PFSK-1 (cell line): ENCODE results near the gene CAMTA1.

ENCODE experiments used
- FOXP2 ChIP-seq: optimal IDR thresholded peaks from 2 replicates; pipeline ENCODE3; 2011; ENCODE audit warnings: borderline replicate concordance, control low read depth, inconsistent platforms; ENCODE audit not compliant: insufficient read depth; ENCODE audit errors: extremely low read length, extremely low read depth
- POLR2AphosphoS5 ChIP-seq: IDR thresholded peaks from 2 replicates; pipeline ENCODE4 v1.6.1; 2012; ENCODE audit warnings: low read depth, mild to moderate bottlenecking, control low read depth, low read length, moderate library complexity
- REST ChIP-seq, 2 experiments: IDR thresholded peaks; 2 replicates each; pipeline versions ENCODE4 v1.6.1 to v1.8.0; 2011 to 2012; ENCODE audit warnings: low read depth in 2 of 2, low read length in 2 of 2, control low read depth in 1 of 2, inconsistent platforms in 1 of 2, mild to moderate bottlenecking in 1 of 2, moderate library complexity in 1 of 2; ENCODE audit not compliant: insufficient read depth in 1 of 2
- SIN3A ChIP-seq: IDR thresholded peaks from 2 replicates; pipeline ENCODE4 v1.6.1; 2012; ENCODE audit warnings: mild to moderate bottlenecking, low read length, moderate library complexity, borderline replicate concordance; ENCODE audit not compliant: insufficient read depth
- TAF1 ChIP-seq: IDR thresholded peaks from 2 replicates; pipeline ENCODE4 v1.6.1; 2012; ENCODE audit warnings: low read length, control low read depth, borderline replicate concordance; ENCODE audit not compliant: insufficient read depth

Gene CAMTA1

DNA sequence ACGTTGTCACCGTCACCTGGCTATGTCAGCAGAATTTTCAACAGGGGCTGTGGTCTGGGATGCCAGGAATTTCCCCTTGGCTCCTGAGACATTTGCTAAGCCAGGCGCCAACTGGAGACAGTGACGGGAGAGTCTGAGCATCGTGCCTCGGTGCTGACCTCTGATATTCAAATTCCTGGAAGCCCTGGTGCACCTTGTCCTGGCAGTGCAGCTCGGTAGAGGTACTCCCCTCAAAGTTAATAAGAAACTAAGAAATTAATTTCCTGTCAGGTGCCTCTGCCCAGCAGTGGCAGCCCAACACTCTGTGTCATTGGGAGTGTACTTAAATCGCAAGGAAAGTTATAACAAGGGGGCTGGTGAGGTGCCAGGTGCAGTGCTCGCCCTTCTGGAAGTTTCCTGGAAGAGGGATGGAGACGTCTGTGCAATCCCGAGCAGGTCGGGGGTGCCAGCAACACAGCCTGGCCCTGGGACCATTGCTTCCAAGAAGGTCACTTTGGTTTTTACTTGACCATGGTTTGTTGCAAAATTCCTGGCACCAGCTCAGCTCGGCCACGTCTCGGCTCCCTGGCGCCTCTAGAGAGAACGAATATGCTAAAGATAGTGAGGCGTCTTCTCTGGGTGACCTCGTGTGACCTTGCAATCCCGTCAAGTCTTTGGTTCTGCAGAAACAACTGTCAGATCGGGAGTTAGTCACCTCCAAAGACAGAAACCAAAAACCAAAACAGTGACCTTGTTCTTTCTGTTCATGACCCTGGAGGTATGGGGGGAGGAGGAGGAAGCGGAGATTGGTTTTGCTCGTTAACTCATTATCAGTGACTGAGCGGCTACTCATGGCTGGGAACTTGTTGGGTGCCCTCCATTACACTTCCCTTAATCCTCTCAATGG, 836.3 kb downstream of the CAMTA1 start:
- TF ChIP-seq FOXP2 (no peak), POLR2AphosphoS5 (no peak), TAF1 (no peak), REST (IDR thresholded peaks at IDR 0.05; ENCODE audit: insufficient read depth in 1 of 2, low read depth in 2 of 2, low read length in 2 of 2) (no peak), SIN3A (no peak)

DNA sequence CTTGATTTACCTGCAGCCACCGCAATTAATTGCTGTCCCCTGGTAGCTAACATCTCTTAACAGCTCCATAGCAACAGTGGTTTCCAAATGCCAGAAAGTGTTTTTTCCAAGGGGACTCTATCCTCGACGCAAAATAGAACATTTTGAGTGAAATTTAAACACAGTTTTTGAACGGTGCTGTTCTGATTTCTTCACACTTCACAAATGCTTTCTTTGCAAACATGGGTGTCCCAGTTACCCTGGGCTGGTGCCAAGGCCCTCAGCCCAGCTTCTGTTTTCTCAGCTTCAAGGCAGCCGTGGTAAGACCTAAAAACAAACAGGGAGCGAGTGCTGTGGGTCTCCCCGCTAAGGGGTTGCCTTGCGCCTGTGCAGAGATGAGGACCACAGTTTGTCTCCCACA, 838.6 kb downstream of the CAMTA1 start:
- TF ChIP-seq FOXP2 (no peak), TAF1 (no peak), POLR2AphosphoS5 (no peak), SIN3A (no peak), REST (IDR thresholded peaks at IDR 0.05; ENCODE audit: insufficient read depth in 1 of 2, low read depth in 2 of 2, low read length in 2 of 2) (no peak)

- TF ChIP-seq FOXP2 (no peak), POLR2AphosphoS5 (no peak), SIN3A (no peak)
Observed at GRCh38 chr1:7624791-7625355, 839.6 kb downstream of the CAMTA1 start.

DNA sequence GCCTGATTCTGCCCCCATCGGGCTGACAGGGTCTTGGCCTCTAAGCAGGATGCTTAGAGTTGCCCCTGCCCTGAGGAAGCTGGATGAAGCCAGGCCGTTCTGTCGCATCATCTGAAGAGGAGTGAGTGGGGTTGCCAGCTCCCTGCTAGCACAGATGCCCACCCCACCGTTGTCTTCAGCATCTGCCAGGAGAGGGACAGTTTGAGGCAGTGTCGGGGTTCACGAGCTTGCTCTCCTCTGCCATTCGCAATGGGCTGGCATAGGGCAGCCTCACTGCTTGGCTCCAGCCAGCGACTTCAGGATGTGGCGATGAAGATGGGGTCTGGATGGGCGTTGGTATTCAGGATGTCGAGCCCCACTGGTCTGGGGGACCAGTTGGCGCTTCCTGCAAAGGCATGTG, 840.1 kb downstream of the CAMTA1 start:
- TF ChIP-seq REST (IDR thresholded peaks at IDR 0.05; ENCODE audit: insufficient read depth in 1 of 2, low read depth in 2 of 2, low read length in 2 of 2), result no peak
- no peak for TF ChIP-seq POLR2AphosphoS5
- no peak for TF ChIP-seq FOXP2
- no peak for TF ChIP-seq SIN3A
- TF ChIP-seq TAF1, result no peak

GRCh38 chr1:7628273-7628672, 843.0 kb downstream of the CAMTA1 start:
- TF ChIP-seq SIN3A (no peak), REST (IDR thresholded peaks at IDR 0.05; ENCODE audit: insufficient read depth in 1 of 2, low read depth in 2 of 2, low read length in 2 of 2) (no peak), POLR2AphosphoS5 (no peak), FOXP2 (no peak)
